HG03469 (cell line): Measurements from ENCODE around the gene IL18R1.
A peak's percentile ranks its signal among the peaks of the same experiment; 100 is the strongest.

Experiments used
- ATAC-seq: cut with Tn5 transposase; IDR thresholded peaks from one replicate; pipeline ENCODE4 v1.9.1; 2021; ENCODE audit warnings: mild to moderate bottlenecking, moderate library complexity, moderate number of reproducible peaks; ENCODE audit not compliant: unreplicated experiment

Gene IL18R1

GRCh38 chr2:102427249-102427648 is 71.7 kb downstream of the IL18R1 start:
- ATAC-seq, result no peak

GRCh38 chr2:102428573-102428972 is 73.0 kb downstream of the IL18R1 start:
- no peak for ATAC-seq

GRCh38 chr2:102432386-102432785 is 76.8 kb downstream of the IL18R1 start:
- ATAC-seq, result no peak

GRCh38 chr2:102433973-102434654 is 78.5 kb downstream of the IL18R1 start:
- no peak for ATAC-seq

GRCh38 chr2:102434655-102435381 is 79.2 kb downstream of the IL18R1 start:
- ATAC-seq, result peak; percentile 65

- ATAC-seq, result no peak
Observed at GRCh38 chr2:102435741-102436140, 80.1 kb downstream of the IL18R1 start.

- ATAC-seq, result no peak
Observed at GRCh38 chr2:102436323-102436722, 80.7 kb downstream of the IL18R1 start.

- ATAC-seq, result no peak
Observed at GRCh38 chr2:102437122-102437521, 81.5 kb downstream of the IL18R1 start.

- no peak for ATAC-seq
Observed at GRCh38 chr2:102438111-102438510, 82.5 kb downstream of the IL18R1 start.

GRCh38 chr2:102438578-102438977 is 83.0 kb downstream of the IL18R1 start:
- ATAC-seq, result no peak

GRCh38 chr2:102439065-102439695 is 83.6 kb downstream of the IL18R1 start:
- no peak for ATAC-seq

GRCh38 chr2:102442967-102443828 is 87.6 kb downstream of the IL18R1 start:
- ATAC-seq, result no peak

GRCh38 chr2:102444233-102444632 is 88.6 kb downstream of the IL18R1 start:
- no peak for ATAC-seq

- no peak for ATAC-seq
Observed at GRCh38 chr2:102446936-102447335, 91.3 kb downstream of the IL18R1 start.
